Upper lobe of left lung (tissue), 4 donors: ENCODE measurements around the gene FUT8.
"Not testable (repeated sequence)": the region's sequence is repeated elsewhere in the genome, so short reads cannot be mapped to it uniquely, and the experiment has no call there.

Experiments
- CTCF ChIP-seq, 6 experiments: fragments of 450-650 bp in 4 of 6; fragments of 200-600 bp in 2 of 6; sonication (generic) in 2 of 6; IDR thresholded peaks; one replicate each; pipeline ENCODE4 v1.5.1; 2016 to 2019; ENCODE audit warnings: antibody characterized with exemption in 6 of 6
- EP300 ChIP-seq, 4 donors: sonication (generic); formaldehyde crosslinking; IDR thresholded peaks; one replicate each; pipeline ENCODE4 v1.5.1; 2017; ENCODE audit warnings: antibody characterized with exemption in 4 of 4, control low read depth in 2 of 4
- POLR2A ChIP-seq, 4 donors: fragments of 450-650 bp; IDR thresholded peaks; one replicate each; pipeline ENCODE4 v1.5.1; 2016 to 2017; ENCODE audit warnings: antibody characterized with exemption in 4 of 4, mild to moderate bottlenecking in 2 of 4
- POLR2AphosphoS5 ChIP-seq, 2 donors: sonication (generic); formaldehyde crosslinking; IDR thresholded peaks; one replicate each; pipeline ENCODE4 v1.5.1; 2017; ENCODE audit warnings: antibody characterized with exemption in 2 of 2

GRCh38 chr14:65692566-65692965, 280.0 kb downstream of the FUT8 start:
- TF ChIP-seq CTCF, POLR2AphosphoS5, POLR2A, EP300 (IDR thresholded peaks at IDR 0.05): not testable (repeated sequence)
